Prostate gland (tissue), 2 donors: ENCODE data around the gene PTX4. TPM values are rescaled to one million over a fixed set of nuclear protein-coding genes. Genes with fewer than 3 reads are reported as not detected.

Experiments used
- DNase-seq: peaks from one replicate; pipeline ENCODE4 v3.0.0-alpha.2; 2019; ENCODE audit warnings: low spot score
- H3K27ac ChIP-seq, 2 donors: fragments of 200-600 bp; sonication (generic); 2 replicates each; pipeline ENCODE4 v1.5.1; 2017 to 2019
- H3K27me3 ChIP-seq: fragments of 200-600 bp; sonication (generic); replicated peaks from 2 replicates; pipeline ENCODE4 v1.5.1; 2019; ENCODE audit not compliant: insufficient read depth
- H3K36me3 ChIP-seq, 2 donors: fragments of 200-600 bp; sonication (generic); 1 replicate in 1 of 2; 2 replicates in 1 of 2; pipeline versions ENCODE4 v1.5.1 to v1.8.1; 2017 to 2019
- H3K4me1 ChIP-seq: fragments of 200-600 bp; sonication (generic); replicated peaks from 2 replicates; pipeline ENCODE4 v1.5.1; 2019
- H3K4me3 ChIP-seq, 2 donors: fragments of 200-600 bp; sonication (generic); 2 replicates each; pipeline ENCODE4 v1.5.1; 2017 to 2019
- H3K9me3 ChIP-seq: fragments of 200-600 bp; sonication (generic); 2 replicates; pipeline ENCODE4 v1.5.1; 2017
- POLR2A ChIP-seq: fragments of 450-650 bp; IDR thresholded peaks from one replicate; pipeline ENCODE4 v1.6.1; 2016; ENCODE audit warnings: antibody characterized with exemption, mild to moderate bottlenecking
- POLR2AphosphoS5 ChIP-seq: sonication (generic); formaldehyde crosslinking; IDR thresholded peaks from one replicate; pipeline ENCODE4 v1.6.1; 2017; ENCODE audit warnings: antibody characterized with exemption
- WGBS: methylation state at CpG from one replicate; pipeline ENCODE4 v1.1.5; 2018; 5-methylcytosine and 5-hydroxymethylcytosine counted together
- intact Hi-C: fragments of 100-400 bp; cut with DNase I; formaldehyde crosslinking; loops from one replicate; pipeline ENCODE4 v1.14.2; 2022
- total RNA-seq, 2 donors: library from RNA; depleted of rRNA; stranded (reverse); fragments of >200 nt; gene quantifications; one replicate each; pipeline ENCODE4 v1.1.0, GENCODE V29; 2016
- TF ChIP-seq, protein P1 (sequence below), 4 experiments: fragments of 200-600 bp in 2 of 4; fragments of 450-650 bp in 2 of 4; sonication (generic) in 2 of 4; IDR thresholded peaks; 1 replicate in 3 of 4; 2 replicates in 1 of 4; pipeline ENCODE4 v1.5.1; 2016 to 2019; ENCODE audit warnings: antibody characterized with exemption in 4 of 4, mild to moderate bottlenecking in 2 of 4, moderate library complexity in 2 of 4

PTX4 gene
- total RNA-seq, 2 donors from 2014 or later, result 2.2 TPM; not detected in 1

- Histone ChIP-seq H3K4me3 (no peak overlapping the region), H3K27me3 (no peaks in the 10 kb centered on the region), H3K9me3 (no peaks in the 10 kb centered on the region), H3K27ac (no peak overlapping the region), H3K36me3 (peaks cover 2 to 11% of the 10 kb centered on the region in 2 donors), H3K4me1 (peaks cover 8% of the 10 kb centered on the region)
- TF ChIP-seq POLR2A, result no peak
- TF ChIP-seq POLR2AphosphoS5, result no peak
- TF ChIP-seq, protein P1, sequence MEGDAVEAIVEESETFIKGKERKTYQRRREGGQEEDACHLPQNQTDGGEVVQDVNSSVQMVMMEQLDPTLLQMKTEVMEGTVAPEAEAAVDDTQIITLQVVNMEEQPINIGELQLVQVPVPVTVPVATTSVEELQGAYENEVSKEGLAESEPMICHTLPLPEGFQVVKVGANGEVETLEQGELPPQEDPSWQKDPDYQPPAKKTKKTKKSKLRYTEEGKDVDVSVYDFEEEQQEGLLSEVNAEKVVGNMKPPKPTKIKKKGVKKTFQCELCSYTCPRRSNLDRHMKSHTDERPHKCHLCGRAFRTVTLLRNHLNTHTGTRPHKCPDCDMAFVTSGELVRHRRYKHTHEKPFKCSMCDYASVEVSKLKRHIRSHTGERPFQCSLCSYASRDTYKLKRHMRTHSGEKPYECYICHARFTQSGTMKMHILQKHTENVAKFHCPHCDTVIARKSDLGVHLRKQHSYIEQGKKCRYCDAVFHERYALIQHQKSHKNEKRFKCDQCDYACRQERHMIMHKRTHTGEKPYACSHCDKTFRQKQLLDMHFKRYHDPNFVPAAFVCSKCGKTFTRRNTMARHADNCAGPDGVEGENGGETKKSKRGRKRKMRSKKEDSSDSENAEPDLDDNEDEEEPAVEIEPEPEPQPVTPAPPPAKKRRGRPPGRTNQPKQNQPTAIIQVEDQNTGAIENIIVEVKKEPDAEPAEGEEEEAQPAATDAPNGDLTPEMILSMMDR (IDR thresholded peaks at IDR 0.05), result no peak
- intact Hi-C loops, result no loop called here
- 91% methylated on average over 25 of the region's 25 CpGs for WGBS
- DNase-seq, result no peak
These were observed 7.7 kb upstream of the PTX4 start for GRCh38 chr16:1496464-1496863.

GRCh38 chr16:1495889-1496262, 7.1 kb upstream of the PTX4 start:
- no peak overlapping the region for H3K27ac ChIP-seq
- no peak for TF ChIP-seq POLR2AphosphoS5
- TF ChIP-seq, protein P1 (IDR thresholded peaks at IDR 0.05), result no peak
- no peak for TF ChIP-seq POLR2A
- H3K27me3 ChIP-seq, result no peaks in the 10 kb centered on the region
- H3K4me1 ChIP-seq, result peaks cover 8% of the 10 kb centered on the region
- peaks cover 0 to 10% of the 10 kb centered on the region in 2 donors for H3K36me3 ChIP-seq
- intact Hi-C loops, result no loop called here
- 93% methylated on average over 25 of the region's 25 CpGs for WGBS
- no peaks in the 10 kb centered on the region for H3K9me3 ChIP-seq
- DNase-seq, result no peak
- H3K4me3 ChIP-seq, result no peak overlapping the region

DNA sequence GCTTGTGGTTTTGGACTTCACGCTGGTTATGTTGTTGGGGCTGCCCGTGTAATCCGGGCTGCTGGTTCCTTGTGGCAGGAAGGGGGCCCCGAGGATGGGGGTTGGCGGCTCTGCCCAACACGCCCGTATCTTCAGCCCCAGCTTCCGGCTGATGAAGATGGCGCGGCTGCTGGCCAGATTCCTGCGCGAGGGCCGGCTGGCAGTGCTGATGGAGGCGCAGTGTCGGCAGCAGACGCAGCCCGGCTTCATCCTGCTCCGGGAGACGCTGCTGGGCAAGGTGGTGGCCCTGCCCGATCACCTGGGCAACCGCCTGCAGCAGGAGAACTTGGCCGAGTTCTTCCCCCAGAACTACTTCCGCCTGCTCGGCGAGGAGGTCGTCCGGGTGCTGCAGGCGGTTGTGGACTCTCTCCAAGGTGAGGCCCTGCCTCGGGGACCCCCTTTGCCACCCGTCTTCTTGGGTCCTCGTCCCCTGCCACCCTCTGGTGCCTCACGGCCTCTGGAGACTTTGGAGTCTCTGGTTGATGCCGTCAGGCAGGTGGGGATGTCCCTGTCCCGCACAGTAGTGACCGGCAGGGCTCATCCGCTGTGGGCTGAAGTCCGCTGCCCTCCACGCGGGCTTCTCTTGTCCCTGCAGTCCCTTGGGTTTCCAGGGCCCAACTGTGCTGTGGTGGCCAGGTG, 6.6 kb upstream of the PTX4 start:
- peaks cover 0 to 10% of the 10 kb centered on the region in 2 donors for H3K36me3 ChIP-seq
- peaks cover 8% of the 10 kb centered on the region for H3K4me1 ChIP-seq
- H3K27ac ChIP-seq, result no peak overlapping the region

GRCh38 chr16:1494711-1495110, 6.0 kb upstream of the PTX4 start:
- peaks cover 8% of the 10 kb centered on the region for H3K4me1 ChIP-seq
- no peak for DNase-seq
- H3K36me3 ChIP-seq, result peaks cover 0 to 10% of the 10 kb centered on the region in 2 donors
- WGBS, result 76% methylated on average over 13 of the region's 13 CpGs
- H3K27ac ChIP-seq, result no peak overlapping the region
- intact Hi-C loops, result loop anchor here (5.0 kb wide), 1 partner anchor 118 kb away; the partner anchor contains the start of genes CRAMP1 and IFT140
- no peaks in the 10 kb centered on the region for H3K27me3 ChIP-seq
- no peaks in the 10 kb centered on the region for H3K9me3 ChIP-seq
- no peak for TF ChIP-seq POLR2A
- no peak for TF ChIP-seq POLR2AphosphoS5
- TF ChIP-seq, protein P1 (IDR thresholded peaks at IDR 0.05), result no peak
- H3K4me3 ChIP-seq, result peak overlapping the region; percentile 71 to 85

More for the DNA sequence above, 6.6 kb upstream of the PTX4 start:
- DNase-seq, result no peak
- WGBS, result 92% methylated on average over 39 of the region's 39 CpGs
- H3K27me3 ChIP-seq, result no peaks in the 10 kb centered on the region
- H3K9me3 ChIP-seq, result no peaks in the 10 kb centered on the region
- TF ChIP-seq POLR2AphosphoS5 (no peak), POLR2A (no peak)
- TF ChIP-seq, protein P1 (IDR thresholded peaks at IDR 0.05), result no peak
- intact Hi-C loops, result no loop called here
- H3K4me3 ChIP-seq, result no peak overlapping the region
